BLaER1 (cell line): ENCODE data around the gene SPG21.
A peak's percentile ranks its signal among the peaks of the same experiment; 100 is the strongest.

Source experiments
- H3K27ac ChIP-seq: shearing (Covaris generic); formaldehyde crosslinking; 2 replicates; pipeline ENCODE4 v1.8.1; 2022
- H3K27me3 ChIP-seq: shearing (Covaris generic); formaldehyde crosslinking; 2 replicates; pipeline ENCODE4 v1.8.1; 2022
- H3K36me3 ChIP-seq: shearing (Covaris generic); formaldehyde crosslinking; 2 replicates; pipeline ENCODE4 v1.8.1; 2022
- H3K4me1 ChIP-seq: shearing (Covaris generic); formaldehyde crosslinking; 2 replicates; pipeline ENCODE4 v1.8.1; 2022
- H3K4me2 ChIP-seq: shearing (Covaris generic); formaldehyde crosslinking; 2 replicates; pipeline ENCODE4 v1.8.1; 2022
- H3K4me3 ChIP-seq: shearing (Covaris generic); formaldehyde crosslinking; 2 replicates; pipeline ENCODE4 v1.8.1; 2022
- H3K9ac ChIP-seq: shearing (Covaris generic); formaldehyde crosslinking; 2 replicates; pipeline ENCODE4 v1.8.1; 2022
- H3K9me3 ChIP-seq: shearing (Covaris generic); formaldehyde crosslinking; 2 replicates; pipeline ENCODE4 v1.8.1; 2022
- H4K20me1 ChIP-seq: shearing (Covaris generic); formaldehyde crosslinking; 2 replicates; pipeline ENCODE4 v1.8.1; 2022
- Cebpa-rat ChIP-seq: shearing (Covaris generic); IDR thresholded peaks from 2 replicates; pipeline ENCODE4 v1.8.1; 2022

SPG21 gene

GRCh38 chr15:64915518-64916227 lies 74.0 kb downstream of the SPG21 start:
- no peak overlapping the region for H3K9ac ChIP-seq
- no peaks in the 10 kb centered on the region for H3K36me3 ChIP-seq
- H3K4me2 ChIP-seq, result peak overlapping the region; percentile 11; the same call in 1 of the 2 replicates
- no peak overlapping the region for H3K4me3 ChIP-seq
- no peaks in the 10 kb centered on the region for H4K20me1 ChIP-seq
- TF ChIP-seq Cebpa-rat, result no peak
- no peaks in the 10 kb centered on the region for H3K9me3 ChIP-seq
- peaks cover 41% of the 10 kb centered on the region for H3K4me1 ChIP-seq
- no peak overlapping the region for H3K27ac ChIP-seq
- no peaks in the 10 kb centered on the region for H3K27me3 ChIP-seq
